Calu3 (cell line): Measurements from ENCODE around the gene USB1. TPM values are rescaled to one million over a fixed set of nuclear protein-coding genes. Genes with fewer than 3 reads are reported as not detected.

Experiments used
- BruUV-seq: library from RNA; stranded (reverse); fragments of 400-500 nt; replicated peaks from 2 replicates; lab custom pipeline; 2021; lab: Mats Ljungman, UMichigan
- CTCF ChIA-PET: fragments of 300-600 bp; sonication (Branson Sonifier 250); formaldehyde crosslinking; loops from one replicate; lab custom pipeline; 2022; ENCODE audit warnings: antibody characterized with exemption; lab: Charles Lee
- DNase-seq: peaks from one replicate; pipeline ENCODE4 v3.0.0; 2022
- H3K27ac Mint-ChIP-seq: one replicate; pipeline ENCODE4 v1.8.0; 2022; ENCODE audit warnings: mixed read lengths; ENCODE audit not compliant: unreplicated experiment
- H3K27me3 Mint-ChIP-seq: one replicate; pipeline ENCODE4 v1.8.0; 2022; ENCODE audit warnings: mixed read lengths; ENCODE audit not compliant: unreplicated experiment
- H3K36me3 Mint-ChIP-seq: one replicate; pipeline ENCODE4 v1.8.0; 2022; ENCODE audit warnings: mild to moderate bottlenecking, moderate library complexity, mixed read lengths; ENCODE audit not compliant: insufficient read depth, unreplicated experiment
- H3K4me1 Mint-ChIP-seq: one replicate; pipeline ENCODE4 v1.8.0; 2022; ENCODE audit warnings: mild to moderate bottlenecking, low read depth, mixed read lengths; ENCODE audit not compliant: unreplicated experiment
- H3K4me3 Mint-ChIP-seq: one replicate; pipeline ENCODE4 v1.8.0; 2022; ENCODE audit warnings: mild to moderate bottlenecking, low read depth, moderate library complexity, mixed read lengths; ENCODE audit not compliant: unreplicated experiment
- H3K9me3 Mint-ChIP-seq: one replicate; pipeline ENCODE4 v1.8.0; 2022; ENCODE audit warnings: low read depth, mixed read lengths; ENCODE audit not compliant: unreplicated experiment
- CTCF ChIP-seq: fragments of 200-600 bp; IDR thresholded peaks from one replicate; pipeline ENCODE4 v1.8.0; 2022; ENCODE audit warnings: antibody characterized with exemption; ENCODE audit not compliant: unreplicated experiment
- intact Hi-C: fragments of 100-400 bp; cut with micrococcal nuclease; formaldehyde crosslinking; loops from one replicate; pipeline ENCODE4 v1.10.0; 2022; ENCODE audit not compliant: unreplicated experiment
- total RNA-seq: library from RNA; stranded (reverse); gene quantifications from 2 replicates; pipeline ENCODE4 v1.2.3, GENCODE V29; 2022

USB1 gene
- total RNA-seq, 1 experiment from 2014 or later: 59.3 TPM

GRCh38 chr16:57995721-57996405 is 5.3 kb upstream of the USB1 start:
- CTCF ChIA-PET: interaction anchor here (0.6 to 0.7 kb wide), 2 partner anchors 202 to 213 kb away, joined by 3 read pairs; no protein-coding TSS in a partner anchor
- DNase-seq: no peak
- Mint-ChIP-seq H3K27me3 (no peaks in the 10 kb centered on the region), H3K27ac (no peak overlapping the region), H3K36me3 (peaks cover 31% of the 10 kb centered on the region), H3K4me1 (peaks cover 28% of the 10 kb centered on the region), H3K4me3 (no peak overlapping the region), H3K9me3 (no peaks in the 10 kb centered on the region)
- intact Hi-C loops: no loop called here
- no peak for TF ChIP-seq CTCF
- no TSS peak for BruUV-seq

GRCh38 chr16:57996406-57997175 is 4.6 kb upstream of the USB1 start:
- DNase-seq: no peak
- H3K27ac Mint-ChIP-seq: no peak overlapping the region
- no TSS peak for BruUV-seq
- H3K4me3 Mint-ChIP-seq: no peak overlapping the region
- no peaks in the 10 kb centered on the region for H3K9me3 Mint-ChIP-seq
- intact Hi-C loops: no loop called here
- peaks cover 38% of the 10 kb centered on the region for H3K36me3 Mint-ChIP-seq
- no peak for TF ChIP-seq CTCF
- H3K4me1 Mint-ChIP-seq: peaks cover 28% of the 10 kb centered on the region
- CTCF ChIA-PET: interaction anchor here (0.6 to 0.7 kb wide), 2 partner anchors 202 to 212 kb away, joined by 3 read pairs; no protein-coding TSS in a partner anchor
- no peaks in the 10 kb centered on the region for H3K27me3 Mint-ChIP-seq

- H3K36me3 Mint-ChIP-seq: peaks cover 42% of the 10 kb centered on the region
- no peaks in the 10 kb centered on the region for H3K27me3 Mint-ChIP-seq
- CTCF ChIA-PET: no interaction called here
These were observed 4.1 kb upstream of the USB1 start for GRCh38 chr16:57997176-57997527.

More at GRCh38 chr16:57997176-57997527, 4.1 kb upstream of the USB1 start:
- intact Hi-C loops: no loop called here
- peaks cover 31% of the 10 kb centered on the region for H3K4me1 Mint-ChIP-seq
- no TSS peak for BruUV-seq
- H3K4me3 Mint-ChIP-seq: no peak overlapping the region
- H3K27ac Mint-ChIP-seq: no peak overlapping the region
- no peak for TF ChIP-seq CTCF
- no peak for DNase-seq
- H3K9me3 Mint-ChIP-seq: no peaks in the 10 kb centered on the region
